CD8-positive, alpha-beta memory T cell (primary cell): ENCODE measurements around the gene FRMD4B. TPM values are rescaled to one million over a fixed set of nuclear protein-coding genes. Genes with fewer than 3 reads are reported as not detected.
A peak's percentile ranks its signal among the peaks of the same experiment; 100 is the strongest.
"Not testable (repeated sequence)": the region's sequence is repeated elsewhere in the genome, so short reads cannot be mapped to it uniquely, and the experiment has no call there.

Experiments used
- CTCF ChIA-PET: fragments of 350-600 bp; sonication (Branson Sonifier 250); formaldehyde crosslinking; loops from one replicate; lab custom pipeline; 2021; ENCODE audit warnings: antibody characterized with exemption; lab: Charles Lee
- POLR2A ChIA-PET: fragments of 350-600 bp; sonication (Branson Sonifier 250); formaldehyde crosslinking; loops from one replicate; lab custom pipeline; 2021; ENCODE audit warnings: antibody characterized with exemption; lab: Charles Lee
- DNase-seq, 5 donors: peaks; one replicate each; pipeline versions ENCODE4 v3.0.0 to v3.0.0-alpha.2; 2020 to 2022; ENCODE audit warnings: mixed read lengths in 1 of 5
- H3K27ac ChIP-seq: one replicate; pipeline ENCODE4 v1.7.0; 2013; ENCODE audit warnings: low read depth, mild to moderate bottlenecking, low read length, moderate library complexity
- H3K27me3 ChIP-seq: 2 replicates; pipeline ENCODE4 v1.7.0; 2013; ENCODE audit warnings: low read length, mild to moderate bottlenecking; ENCODE audit not compliant: insufficient read depth, poor library complexity, severe bottlenecking
- H3K36me3 ChIP-seq: 2 replicates; pipeline ENCODE4 v1.7.0; 2013; ENCODE audit warnings: mild to moderate bottlenecking, low read length, moderate library complexity; ENCODE audit not compliant: insufficient read depth
- H3K4me1 ChIP-seq: 2 replicates; pipeline ENCODE4 v1.7.0; 2013; ENCODE audit warnings: mild to moderate bottlenecking, low read length, moderate library complexity; ENCODE audit not compliant: insufficient read depth
- H3K4me3 ChIP-seq: 2 replicates; pipeline ENCODE4 v1.7.0; 2013; ENCODE audit warnings: mild to moderate bottlenecking, low read length
- H3K9me3 ChIP-seq: 2 replicates; pipeline ENCODE4 v1.7.0; 2013; ENCODE audit warnings: mild to moderate bottlenecking, low read length
- H3K27ac Mint-ChIP-seq, 8 donors: one replicate each; pipeline ENCODE4 v1.8.0; 2020 to 2021; ENCODE audit warnings: mixed read lengths in 8 of 8, mild to moderate bottlenecking in 6 of 8, inconsistent platforms in 3 of 8, moderate library complexity in 3 of 8
- H3K27me3 Mint-ChIP-seq, 2 donors: one replicate each; pipeline ENCODE4 v1.8.0; 2020 to 2021; ENCODE audit warnings: mixed read lengths in 2 of 2, mild to moderate bottlenecking in 1 of 2, moderate library complexity in 1 of 2
- H3K36me3 Mint-ChIP-seq, 3 donors: one replicate each; pipeline ENCODE4 v1.8.0; 2020 to 2021; ENCODE audit warnings: mixed read lengths in 3 of 3, inconsistent platforms in 1 of 3, mild to moderate bottlenecking in 1 of 3
- H3K4me1 Mint-ChIP-seq, 3 donors: one replicate each; pipeline ENCODE4 v1.8.0; 2020 to 2021; ENCODE audit warnings: mixed read lengths in 3 of 3, inconsistent platforms in 1 of 3, mild to moderate bottlenecking in 1 of 3
- H3K4me3 Mint-ChIP-seq, 7 donors: one replicate each; pipeline ENCODE4 v1.8.0; 2020 to 2021; ENCODE audit warnings: mixed read lengths in 7 of 7, mild to moderate bottlenecking in 6 of 7, moderate library complexity in 4 of 7, inconsistent platforms in 2 of 7
- H3K9me3 Mint-ChIP-seq, 5 donors: one replicate each; pipeline ENCODE4 v1.8.0; 2020 to 2022; ENCODE audit warnings: mixed read lengths in 5 of 5, mild to moderate bottlenecking in 3 of 5, moderate library complexity in 2 of 5, inconsistent platforms in 1 of 5
- polyA plus RNA-seq: library from polyadenylated mRNA; unstranded; fragments of 300-500 nt; fragmentation: Illumina TruSeq; gene quantifications from one replicate; pipeline ENCODE4 v1.2.3, GENCODE V29; 2021
- total RNA-seq, 2 experiments: library from RNA; stranded (reverse); gene quantifications; one replicate each; pipeline ENCODE4 v1.2.3, GENCODE V29; 2021

The FRMD4B gene
- total and polyA plus RNA-seq, 3 experiments from 2014 or later, result 3.0 to 41.1 (median 40.3) TPM

- no peaks in the 10 kb centered on the region for H3K27me3 ChIP-seq
- H3K27ac Mint-ChIP-seq, result peak overlapping the region in 3 of 8 donors; percentile 20 to 58 (median 47)
- peaks cover 22 to 31% (median 30%) of the 10 kb centered on the region in 3 donors for H3K4me1 Mint-ChIP-seq
- H3K36me3 ChIP-seq, result no peaks in the 10 kb centered on the region
- H3K27me3 Mint-ChIP-seq, result no peaks in the 10 kb centered on the region
- DNase-seq, result no peak
- H3K4me3 ChIP-seq, result no peak overlapping the region
- H3K36me3 Mint-ChIP-seq, result no peaks in the 10 kb centered on the region
- H3K4me1 ChIP-seq, result peaks cover 24% of the 10 kb centered on the region
- POLR2A ChIA-PET, result no interaction called here
- CTCF ChIA-PET, result interaction anchor here (1.3 kb wide), 1 partner anchor 163 kb away, joined by 3 read pairs; no protein-coding TSS in a partner anchor
- H3K4me3 Mint-ChIP-seq, result no peak overlapping the region
- no peak overlapping the region for H3K27ac ChIP-seq
- no peaks in the 10 kb centered on the region for H3K9me3 Mint-ChIP-seq
- H3K9me3 ChIP-seq, result no peaks in the 10 kb centered on the region
Observed at GRCh38 chr3:69324362-69325025, 61.4 kb downstream of the FRMD4B start.

- H3K27me3 Mint-ChIP-seq, result no peaks in the 10 kb centered on the region
- H3K9me3 Mint-ChIP-seq, result no peaks in the 10 kb centered on the region
- no peak overlapping the region for H3K4me3 Mint-ChIP-seq
- ChIA-PET CTCF (interaction anchor here (1.3 kb wide), 1 partner anchor 163 kb away, joined by 3 read pairs; no protein-coding TSS in a partner anchor), POLR2A (no interaction called here)
- Histone ChIP-seq H3K4me1 (peaks cover 24% of the 10 kb centered on the region), H3K9me3 (no peaks in the 10 kb centered on the region), H3K27ac (no peak overlapping the region), H3K27me3 (no peaks in the 10 kb centered on the region), H3K4me3 (no peak overlapping the region), H3K36me3 (no peaks in the 10 kb centered on the region)
- H3K36me3 Mint-ChIP-seq, result no peaks in the 10 kb centered on the region
- no peak for DNase-seq
- H3K27ac Mint-ChIP-seq, result no peak overlapping the region
- peaks cover 22 to 29% (median 29%) of the 10 kb centered on the region in 3 donors for H3K4me1 Mint-ChIP-seq
Observed at GRCh38 chr3:69323941-69324340, 61.9 kb downstream of the FRMD4B start.

GRCh38 chr3:69322512-69322911 lies 63.4 kb downstream of the FRMD4B start:
- H3K9me3 ChIP-seq, POLR2A ChIA-PET, H3K4me3 ChIP-seq, H3K27me3 ChIP-seq, H3K27ac Mint-ChIP-seq, H3K36me3 ChIP-seq, H3K27ac ChIP-seq, H3K27me3 Mint-ChIP-seq, H3K9me3 Mint-ChIP-seq, H3K36me3 Mint-ChIP-seq, H3K4me3 Mint-ChIP-seq, DNase-seq: not testable (repeated sequence)
- CTCF ChIA-PET, result interaction anchor here (2.8 kb wide), 2 partner anchors 16 to 161 kb away, joined by 10 to 15 read pairs; no protein-coding TSS in a partner anchor
- peaks cover 14% of the 10 kb centered on the region for H3K4me1 ChIP-seq
- peaks cover 11 to 15% (median 15%) of the 10 kb centered on the region in 3 donors for H3K4me1 Mint-ChIP-seq

DNA sequence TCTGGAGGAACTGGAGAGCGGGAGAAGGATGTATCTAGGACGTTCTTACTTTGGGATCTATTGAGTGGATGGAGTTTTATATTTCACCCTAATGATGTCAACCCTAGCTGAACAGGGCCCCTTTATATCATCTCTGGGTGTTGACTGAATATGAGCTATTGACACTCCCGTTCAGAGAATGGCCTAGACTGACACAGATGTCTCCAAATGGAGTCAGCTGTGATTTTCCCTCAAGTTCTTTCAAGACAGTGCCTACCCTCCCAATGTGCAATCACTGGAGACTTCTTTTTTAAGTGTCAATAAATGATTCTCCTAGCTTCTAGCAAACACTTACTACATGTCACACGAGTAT lies 63.8 kb downstream of the FRMD4B start:
- Histone ChIP-seq H3K4me1 (peaks cover 10% of the 10 kb centered on the region), H3K36me3 (no peaks in the 10 kb centered on the region), H3K27me3 (no peaks in the 10 kb centered on the region), H3K4me3 (no peak overlapping the region), H3K27ac (no peak overlapping the region), H3K9me3 (no peaks in the 10 kb centered on the region)
- ChIA-PET POLR2A (no interaction called here), CTCF (interaction anchor here (2.8 kb wide), 2 partner anchors 16 to 161 kb away, joined by 10 to 15 read pairs; no protein-coding TSS in a partner anchor)
- peaks cover 9 to 11% (median 11%) of the 10 kb centered on the region in 3 donors for H3K4me1 Mint-ChIP-seq
- H3K27me3 Mint-ChIP-seq, result no peaks in the 10 kb centered on the region
- H3K36me3 Mint-ChIP-seq, result no peaks in the 10 kb centered on the region
- DNase-seq, result no peak
- H3K27ac Mint-ChIP-seq, result no peak overlapping the region
- no peaks in the 10 kb centered on the region for H3K9me3 Mint-ChIP-seq
- no peak overlapping the region for H3K4me3 Mint-ChIP-seq

DNA sequence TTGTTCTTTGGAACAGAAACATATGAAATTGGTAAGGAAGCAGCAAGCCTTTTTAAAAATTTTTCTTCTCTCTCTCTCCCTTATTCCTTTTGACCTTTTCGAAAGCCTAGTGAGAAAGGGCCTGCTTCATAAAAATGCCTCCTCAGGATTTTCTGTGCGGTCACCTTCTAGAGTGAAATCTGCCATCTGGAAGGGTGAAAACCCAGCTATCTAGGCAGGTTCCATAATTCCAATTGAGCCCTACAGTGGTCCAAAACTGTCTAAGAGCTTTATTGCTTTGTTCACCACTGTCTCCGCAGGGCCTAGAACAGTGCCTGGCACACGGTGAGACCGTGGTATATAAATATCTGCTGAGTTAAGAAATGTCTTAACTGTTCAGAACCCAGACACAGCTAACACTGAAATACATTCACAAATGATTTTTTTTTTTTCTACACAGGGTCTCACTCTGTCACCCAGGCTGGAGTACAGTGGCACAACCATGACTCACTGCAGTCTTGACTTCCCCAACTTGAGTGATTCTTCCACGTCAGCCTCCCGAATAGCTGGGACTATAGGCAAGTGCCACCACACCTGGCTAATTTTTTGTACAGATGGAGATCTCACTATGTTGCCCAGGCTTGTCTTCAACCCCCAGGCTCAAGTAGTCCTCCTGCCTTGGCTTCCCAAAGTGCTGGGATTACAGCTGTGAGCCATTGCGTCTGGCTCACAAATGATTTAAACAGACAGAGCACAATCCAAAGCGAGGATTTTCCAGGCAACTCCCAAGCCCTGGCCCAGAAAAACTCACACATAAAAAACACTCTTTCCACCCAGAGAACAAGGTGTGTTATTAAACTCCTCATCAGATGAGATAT lies 64.4 kb downstream of the FRMD4B start:
- POLR2A ChIA-PET, result no interaction called here
- Histone ChIP-seq H3K9me3 (no peaks in the 10 kb centered on the region), H3K36me3 (no peaks in the 10 kb centered on the region), H3K4me3 (no peak overlapping the region), H3K27me3 (no peaks in the 10 kb centered on the region), H3K27ac (no peak overlapping the region), H3K4me1 (peaks cover 4% of the 10 kb centered on the region)
- CTCF ChIA-PET, result interaction anchor here (2.8 kb wide), 2 partner anchors 15 to 160 kb away, joined by 10 to 15 read pairs; no protein-coding TSS in a partner anchor
- Mint-ChIP-seq H3K4me3 (no peak overlapping the region), H3K9me3 (no peaks in the 10 kb centered on the region), H3K27me3 (no peaks in the 10 kb centered on the region), H3K27ac (no peak overlapping the region), H3K4me1 (peaks cover 3 to 5% (median 5%) of the 10 kb centered on the region in 3 donors), H3K36me3 (no peaks in the 10 kb centered on the region)
- DNase-seq, result no peak

GRCh38 chr3:69320871-69321271 lies 65.0 kb downstream of the FRMD4B start:
- DNase-seq, result no peak
- ChIA-PET CTCF (interaction anchor here (2.8 kb wide), 2 partner anchors 14 to 160 kb away, joined by 10 to 15 read pairs; no protein-coding TSS in a partner anchor), POLR2A (no interaction called here)
- Mint-ChIP-seq H3K4me3 (no peak overlapping the region), H3K27me3 (no peaks in the 10 kb centered on the region), H3K9me3 (no peaks in the 10 kb centered on the region), H3K4me1 (no peaks in the 10 kb centered on the region), H3K36me3 (no peaks in the 10 kb centered on the region), H3K27ac (peak overlapping the region in 1 of 8 donors; percentile 74)
- no peak overlapping the region for H3K4me3 ChIP-seq
- H3K27ac ChIP-seq, result no peak overlapping the region
- H3K27me3 ChIP-seq, result no peaks in the 10 kb centered on the region
- H3K4me1 ChIP-seq, result no peaks in the 10 kb centered on the region
- H3K36me3 ChIP-seq, result no peaks in the 10 kb centered on the region
- no peaks in the 10 kb centered on the region for H3K9me3 ChIP-seq

GRCh38 chr3:69319652-69320051 lies 66.2 kb downstream of the FRMD4B start:
- Histone ChIP-seq H3K9me3 (no peaks in the 10 kb centered on the region), H3K27ac (no peak overlapping the region), H3K36me3 (no peaks in the 10 kb centered on the region), H3K4me3 (no peak overlapping the region), H3K4me1 (no peaks in the 10 kb centered on the region), H3K27me3 (no peaks in the 10 kb centered on the region)
- no peaks in the 10 kb centered on the region for H3K4me1 Mint-ChIP-seq
- ChIA-PET CTCF (no interaction called here), POLR2A (no interaction called here)
- no peaks in the 10 kb centered on the region for H3K27me3 Mint-ChIP-seq
- no peaks in the 10 kb centered on the region for H3K9me3 Mint-ChIP-seq
- H3K4me3 Mint-ChIP-seq, result no peak overlapping the region
- DNase-seq, result no peak
- H3K27ac Mint-ChIP-seq, result no peak overlapping the region
- no peaks in the 10 kb centered on the region for H3K36me3 Mint-ChIP-seq

GRCh38 chr3:69318410-69318809 lies 67.5 kb downstream of the FRMD4B start:
- no peaks in the 10 kb centered on the region for H3K36me3 Mint-ChIP-seq
- H3K4me1 Mint-ChIP-seq, result no peaks in the 10 kb centered on the region
- no peaks in the 10 kb centered on the region for H3K36me3 ChIP-seq
- no peak overlapping the region for H3K27ac ChIP-seq
- no peak overlapping the region for H3K4me3 Mint-ChIP-seq
- ChIA-PET CTCF (interaction anchor here (4.1 kb wide), 1 partner anchor 12 kb away, joined by 18 read pairs; no protein-coding TSS in a partner anchor), POLR2A (no interaction called here)
- DNase-seq, result no peak
- no peak overlapping the region for H3K4me3 ChIP-seq
- H3K27me3 Mint-ChIP-seq, result no peaks in the 10 kb centered on the region
- H3K9me3 ChIP-seq, result no peaks in the 10 kb centered on the region
- H3K4me1 ChIP-seq, result no peaks in the 10 kb centered on the region
- no peaks in the 10 kb centered on the region for H3K27me3 ChIP-seq
- no peaks in the 10 kb centered on the region for H3K9me3 Mint-ChIP-seq
- H3K27ac Mint-ChIP-seq, result no peak overlapping the region
